Small intestine (tissue), 7 donors: ENCODE results near the gene AFDN. TPM values are rescaled to one million over a fixed set of nuclear protein-coding genes. Genes with fewer than 3 reads are reported as not detected.

Source experiments
- DNase-seq, 2 donors: peaks; one replicate each; pipeline versions ENCODE4 v3.0.0 to v3.0.0-alpha.2; 2013
- FAIRE-seq: peaks from 2 replicates; lab custom pipeline; 2012; peaks lifted over from hg19 to GRCh38; lab: Jason Lieb, UNC
- H3K27ac ChIP-seq, 3 donors: one replicate each; pipeline ENCODE4 v1.5.1; 2013; ENCODE audit warnings: low read length in 2 of 3, mild to moderate bottlenecking in 2 of 3, control low read depth in 1 of 3, inconsistent platforms in 1 of 3, low read depth in 1 of 3, moderate library complexity in 1 of 3
- H3K27me3 ChIP-seq, 3 donors: one replicate each; pipeline ENCODE4 v1.6.1; 2013; ENCODE audit warnings: low read length in 3 of 3, inconsistent platforms in 1 of 3; ENCODE audit not compliant: control insufficient read depth in 3 of 3, insufficient read depth in 3 of 3
- H3K36me3 ChIP-seq, 3 donors: one replicate each; pipeline ENCODE4 v1.6.1; 2013; ENCODE audit warnings: low read length in 3 of 3, inconsistent platforms in 1 of 3, low read depth in 1 of 3, mild to moderate bottlenecking in 1 of 3, moderate library complexity in 1 of 3; ENCODE audit not compliant: control insufficient read depth in 3 of 3, insufficient read depth in 2 of 3
- H3K4me1 ChIP-seq, 3 donors: one replicate each; pipeline ENCODE4 v1.6.1; 2013; ENCODE audit warnings: low read length in 2 of 3, inconsistent platforms in 1 of 3, low read depth in 1 of 3, mild to moderate bottlenecking in 1 of 3, moderate library complexity in 1 of 3; ENCODE audit not compliant: control insufficient read depth in 3 of 3, insufficient read depth in 2 of 3
- H3K4me3 ChIP-seq, 3 donors: one replicate each; pipeline ENCODE4 v1.5.1; 2013; ENCODE audit warnings: low read length in 3 of 3, control low read depth in 1 of 3, inconsistent platforms in 1 of 3, low read depth in 1 of 3, mild to moderate bottlenecking in 1 of 3, moderate library complexity in 1 of 3
- H3K9me3 ChIP-seq, 2 donors: one replicate each; pipeline ENCODE4 v1.6.1; 2013; ENCODE audit warnings: low read depth in 1 of 2, low read length in 1 of 2; ENCODE audit not compliant: control insufficient read depth in 2 of 2, insufficient read depth in 1 of 2
- WGBS, 3 donors: extraction: QIAGEN DNeasy Blood & Tissue Kit; methylation state at CpG; one replicate each; pipeline ENCODE4 v1.1.7; 2013; 5-methylcytosine and 5-hydroxymethylcytosine counted together
- polyA plus RNA-seq, 4 donors: library from polyadenylated mRNA; stranded (reverse) in 3 of 4; unstranded in 1 of 4; fragments of 200-250 nt in 3 of 4; fragments of 120-200 nt in 1 of 4; gene quantifications; one replicate each; pipeline versions ENCODE4 v1.2.1 to v1.2.3, GENCODE V29; 2013
- donor health status: healthy with polysubstance abuse.
- donor health status: control.
- donor health status: control.
- donor health status: Bipolar disorder and iron deficiency.
- donor health status: healthy.

Gene AFDN
- polyA plus RNA-seq, 4 donors: 46.0 to 202 (median 67.9) TPM

DNA sequence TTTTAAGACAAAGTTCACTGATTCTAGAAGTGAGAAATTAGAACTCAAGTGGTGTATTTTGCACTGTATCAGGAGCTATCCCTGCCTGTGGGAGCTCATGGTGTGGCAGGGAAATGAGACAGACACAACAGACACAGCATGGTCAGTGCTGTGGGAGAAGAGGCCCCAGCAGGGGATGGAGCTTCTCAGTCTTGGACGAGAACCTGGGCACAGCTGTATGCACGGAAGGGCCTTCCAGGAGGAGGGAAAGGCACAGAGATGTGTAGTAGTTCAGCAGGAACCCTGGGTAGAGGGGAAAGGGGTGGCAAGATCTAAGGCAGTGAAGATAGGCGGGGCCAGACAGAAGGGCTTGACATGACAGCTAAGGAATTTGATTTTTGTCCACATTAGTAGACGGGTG lies 122.0 kb downstream of the AFDN start:
- H3K9me3 ChIP-seq: no peaks in the 10 kb centered on the region
- DNase-seq (no peak), FAIRE-seq (no peak)
- WGBS, 3 donors: 83 to 93% (median 86%) methylated on average over 4 of the region's 4 CpGs
- H3K27ac ChIP-seq: no peak overlapping the region
- H3K36me3 ChIP-seq: peaks cover 8 to 54% (median 30%) of the 10 kb centered on the region in 3 donors
- H3K4me3 ChIP-seq: no peak overlapping the region
- no peaks in the 10 kb centered on the region for H3K4me1 ChIP-seq
- no peaks in the 10 kb centered on the region for H3K27me3 ChIP-seq

DNA sequence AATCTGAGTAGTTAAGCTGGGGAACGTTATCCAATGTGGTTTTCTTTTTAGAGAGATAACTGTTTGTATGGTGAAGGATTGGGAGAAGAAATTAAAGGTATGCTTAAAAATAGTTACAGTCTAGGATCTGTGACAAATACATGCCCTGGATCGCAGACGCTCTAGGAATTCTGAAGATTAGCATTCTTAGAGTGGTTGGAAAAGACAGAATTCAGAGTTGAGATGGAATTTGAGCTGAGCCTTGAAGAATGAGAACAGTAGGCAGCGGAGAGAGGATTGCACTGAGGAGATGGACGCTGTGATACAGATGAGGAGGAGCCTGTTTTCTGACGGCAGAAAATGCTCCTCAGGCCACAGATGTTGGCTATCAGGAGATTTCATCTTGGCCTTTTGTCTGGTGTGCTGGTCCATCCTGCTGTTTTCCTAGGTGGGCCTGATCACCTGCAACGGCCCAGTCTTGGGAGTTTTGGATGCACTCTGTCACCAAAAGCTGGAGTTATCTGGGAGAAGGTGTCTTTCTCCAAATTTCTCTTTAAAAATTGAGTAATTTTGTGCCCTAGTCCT lies 122.5 kb downstream of the AFDN start:
- WGBS, 3 donors: 78 to 87% (median 85%) methylated on average over 7 of the region's 7 CpGs
- Histone ChIP-seq H3K4me1 (no peaks in the 10 kb centered on the region), H3K4me3 (no peak overlapping the region), H3K36me3 (peaks cover 8 to 50% (median 30%) of the 10 kb centered on the region in 3 donors), H3K27ac (no peak overlapping the region), H3K9me3 (no peaks in the 10 kb centered on the region), H3K27me3 (no peaks in the 10 kb centered on the region)
- no peak for FAIRE-seq
- no peak for DNase-seq

DNA sequence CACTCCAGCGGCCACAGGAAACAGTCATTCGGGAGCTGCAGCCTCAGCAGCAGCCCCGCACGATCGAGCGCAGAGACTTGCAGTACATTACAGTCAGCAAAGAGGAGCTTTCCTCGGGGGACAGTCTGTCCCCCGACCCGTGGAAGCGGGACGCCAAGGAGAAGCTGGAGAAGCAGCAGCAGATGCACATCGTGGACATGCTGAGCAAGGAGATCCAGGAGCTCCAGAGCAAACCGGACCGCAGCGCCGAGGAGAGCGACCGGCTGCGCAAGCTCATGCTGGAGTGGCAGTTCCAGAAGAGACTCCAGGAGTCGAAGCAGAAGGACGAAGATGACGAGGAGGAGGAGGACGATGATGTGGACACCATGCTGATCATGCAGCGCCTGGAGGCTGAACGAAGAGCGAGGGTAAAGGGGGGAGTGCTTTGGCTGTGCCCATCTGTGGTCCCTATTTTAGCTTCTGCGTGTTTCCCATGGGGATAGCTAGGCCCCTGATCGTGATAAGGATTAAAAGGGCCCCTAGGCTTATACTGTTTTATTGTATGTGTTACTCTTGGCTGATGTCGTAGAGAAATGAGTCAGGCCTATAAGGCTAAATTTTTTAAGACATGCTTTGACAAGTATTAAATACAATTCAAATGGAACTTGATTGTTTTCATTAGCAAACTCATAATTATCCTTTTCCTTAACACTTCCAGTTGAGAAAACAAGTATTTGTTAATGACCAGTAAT lies 125.2 kb downstream of the AFDN start:
- Histone ChIP-seq H3K27ac (no peak overlapping the region), H3K36me3 (peaks cover 8 to 51% (median 30%) of the 10 kb centered on the region in 3 donors), H3K4me3 (no peak overlapping the region), H3K4me1 (no peaks in the 10 kb centered on the region), H3K9me3 (no peaks in the 10 kb centered on the region), H3K27me3 (no peaks in the 10 kb centered on the region)
- WGBS, 3 donors: 95 to 98% (median 95%) methylated on average over 29 of the region's 29 CpGs
- DNase-seq (no peak), FAIRE-seq (no peak)

DNA sequence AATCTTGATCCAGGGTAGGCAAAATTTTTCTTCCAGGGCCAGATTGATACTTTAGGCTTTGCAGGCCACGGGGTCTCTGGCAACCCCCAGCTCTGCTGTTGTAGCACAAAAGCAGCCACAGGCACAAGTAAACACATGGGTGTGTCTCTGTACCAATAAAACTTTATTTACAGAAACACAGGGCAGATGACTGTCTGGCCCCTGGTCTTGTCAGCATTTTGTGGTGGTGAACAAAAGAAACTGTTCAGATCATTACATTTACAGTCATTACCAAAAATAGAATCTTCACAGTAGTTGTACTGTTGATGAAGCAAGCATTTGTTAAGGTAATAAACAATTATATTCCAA lies 125.8 kb downstream of the AFDN start:
- no peak overlapping the region for H3K27ac ChIP-seq
- 88 to 89% (median 89%) methylated on average over 1 of the region's 1 CpG for WGBS, 3 donors
- DNase-seq (no peak), FAIRE-seq (no peak)
- no peaks in the 10 kb centered on the region for H3K9me3 ChIP-seq
- no peaks in the 10 kb centered on the region for H3K27me3 ChIP-seq
- H3K36me3 ChIP-seq: peaks cover 8 to 56% (median 30%) of the 10 kb centered on the region in 3 donors
- H3K4me1 ChIP-seq: peaks cover 0 to 2% (median 0%) of the 10 kb centered on the region in 3 donors
- H3K4me3 ChIP-seq: no peak overlapping the region

DNA sequence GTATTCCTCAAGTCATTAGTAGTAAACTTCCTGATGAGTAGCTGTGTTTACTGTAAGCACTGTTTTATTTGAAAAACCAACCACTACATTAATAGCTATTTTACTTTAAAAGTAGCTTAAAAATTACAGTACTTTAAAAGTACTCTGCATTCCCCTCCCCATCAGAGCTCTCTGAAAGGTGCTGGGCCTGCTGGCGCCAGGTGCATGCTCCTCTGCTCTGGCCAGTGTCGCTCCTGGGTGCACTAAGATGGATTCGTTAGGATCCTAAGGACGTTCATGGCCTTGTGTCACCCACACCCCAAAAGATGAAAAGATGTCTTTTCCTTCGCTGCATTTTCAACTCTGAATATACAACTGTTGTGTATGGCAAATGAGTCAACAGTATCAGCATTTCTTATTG lies 126.8 kb downstream of the AFDN start:
- FAIRE-seq (no peak), DNase-seq (no peak)
- WGBS, 3 donors: 86 to 92% (median 91%) methylated on average over 5 of the region's 5 CpGs
- Histone ChIP-seq H3K9me3 (no peaks in the 10 kb centered on the region), H3K4me1 (peaks cover 0 to 4% (median 0%) of the 10 kb centered on the region in 3 donors), H3K36me3 (peaks cover 6 to 56% (median 29%) of the 10 kb centered on the region in 3 donors), H3K4me3 (no peak overlapping the region), H3K27ac (no peak overlapping the region), H3K27me3 (no peaks in the 10 kb centered on the region)

DNA sequence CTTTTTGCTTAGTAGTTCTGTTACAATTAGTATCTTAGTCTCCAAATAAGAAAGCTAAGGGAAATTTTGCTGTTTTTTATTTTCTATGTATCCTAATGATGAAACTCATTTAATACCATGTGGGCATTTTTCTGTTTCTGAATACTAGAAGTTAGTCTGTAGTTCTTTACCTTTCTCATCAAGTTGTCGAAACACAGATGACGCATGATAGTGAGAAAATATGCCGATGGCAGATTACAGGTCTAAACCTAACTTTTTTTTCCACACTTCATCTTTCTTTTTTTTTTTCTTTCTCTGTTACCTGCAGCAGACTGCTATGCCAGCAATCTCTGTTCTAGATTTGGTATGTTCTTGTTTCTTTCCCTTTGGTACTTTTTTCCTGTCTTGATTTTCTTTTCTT lies 127.4 kb downstream of the AFDN start:
- Histone ChIP-seq H3K27ac (no peak overlapping the region), H3K4me3 (no peak overlapping the region), H3K36me3 (peaks cover 6 to 51% (median 24%) of the 10 kb centered on the region in 3 donors), H3K9me3 (no peaks in the 10 kb centered on the region), H3K4me1 (peaks cover 0 to 4% (median 0%) of the 10 kb centered on the region in 3 donors), H3K27me3 (no peaks in the 10 kb centered on the region)
- WGBS, 3 donors: 92 to 98% (median 96%) methylated on average over 3 of the region's 3 CpGs
- DNase-seq: no peak
- no peak for FAIRE-seq

DNA sequence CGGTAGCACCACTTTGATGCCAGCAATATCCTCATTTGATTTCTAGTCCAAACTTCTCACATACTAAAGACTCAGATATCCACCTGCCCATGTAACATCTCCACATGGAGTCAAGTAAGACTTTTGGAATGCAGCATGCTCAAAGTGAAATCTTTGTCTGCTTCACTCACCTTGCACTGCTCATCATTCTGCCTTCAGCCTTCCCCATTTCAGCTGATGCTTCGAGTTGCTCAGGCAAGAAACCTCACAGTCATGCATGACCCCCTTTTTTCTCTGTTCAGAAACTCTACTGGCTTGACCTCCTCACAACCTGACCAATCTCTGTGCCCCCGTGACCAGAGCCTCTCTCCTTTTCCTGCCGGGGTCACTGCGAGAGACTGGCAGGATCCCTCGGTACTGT lies 129.8 kb downstream of the AFDN start:
- 92 to 97% (median 95%) methylated on average over 6 of the region's 6 CpGs for WGBS, 3 donors
- Histone ChIP-seq H3K9me3 (no peaks in the 10 kb centered on the region), H3K27me3 (no peaks in the 10 kb centered on the region), H3K4me1 (peaks cover 0 to 7% (median 2%) of the 10 kb centered on the region in 3 donors), H3K4me3 (no peak overlapping the region), H3K27ac (no peak overlapping the region), H3K36me3 (peaks cover 4 to 36% (median 8%) of the 10 kb centered on the region in 3 donors)
- no peak for FAIRE-seq
- DNase-seq: no peak

DNA sequence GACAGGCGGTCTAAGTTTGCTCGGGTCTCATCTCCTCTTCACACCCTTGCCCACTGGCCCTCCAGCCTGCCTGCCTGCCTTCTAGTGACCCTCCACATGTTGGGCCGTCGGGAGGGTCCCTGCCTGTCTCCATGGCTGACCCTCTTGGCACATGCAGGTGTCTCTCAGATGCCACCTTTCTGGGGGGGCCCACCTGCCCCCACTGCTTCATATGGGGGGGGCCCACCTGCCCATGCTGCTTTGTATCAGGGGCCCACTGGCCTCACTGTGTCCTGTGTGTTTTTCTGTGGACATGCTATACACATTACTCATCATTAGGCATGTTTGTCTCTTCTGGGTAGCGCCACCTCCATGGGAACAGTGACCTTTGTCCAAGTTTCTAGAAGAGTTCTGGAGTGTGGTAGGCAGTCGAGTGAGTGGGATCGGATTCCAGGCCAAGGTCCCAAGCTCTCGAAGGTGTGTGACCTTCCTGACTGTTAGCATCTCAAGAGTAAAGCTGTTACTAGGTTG lies 130.3 kb downstream of the AFDN start:
- H3K27ac ChIP-seq: no peak overlapping the region
- peak; percentile 55 to 69 for DNase-seq
- 72 to 84% (median 80%) methylated on average over 8 of the region's 8 CpGs for WGBS, 3 donors
- no peaks in the 10 kb centered on the region for H3K9me3 ChIP-seq
- peaks cover 0 to 7% (median 4%) of the 10 kb centered on the region in 3 donors for H3K4me1 ChIP-seq
- H3K4me3 ChIP-seq: no peak overlapping the region
- H3K36me3 ChIP-seq: peaks cover 0 to 34% (median 3%) of the 10 kb centered on the region in 3 donors
- H3K27me3 ChIP-seq: no peaks in the 10 kb centered on the region
- FAIRE-seq: no peak
